ENCODE results near the gene RPS6KA4. TPM values are rescaled to one million over a fixed set of nuclear protein-coding genes. Genes with fewer than 3 reads are reported as not detected.

RPS6KA4 gene
- total and polyA plus RNA-seq, 10 donors = 18.8 to 47.5 (median 37.7) TPM

- Histone ChIP-seq H3K27me3 (replicated peaks in 1 of 7) (no peaks in the 10 kb centered on the region), H3K9me3 (peaks cover 0 to 23% (median 8%) of the 10 kb centered on the region in 8 donors), H3K4me3 (no peak overlapping the region), H3K4me1 (peaks cover 0 to 9% (median 3%) of the 10 kb centered on the region in 6 donors), H3K36me3 (no peaks in the 10 kb centered on the region), H3K27ac (no peak overlapping the region)
- TF ChIP-seq POLR2AphosphoS5 (IDR thresholded peaks at IDR 0.05) (no peak), POLR2A (IDR thresholded peaks at IDR 0.05) (no peak), CTCF (IDR thresholded peaks at IDR 0.05 in 8 of 11, conservative IDR thresholded peaks at IDR 0.05 in 3 of 11) (no peak)
- 91 to 96% (median 94%) methylated on average over 8 to 11 of the region's 11 CpGs for WGBS, 5 donors
- intact Hi-C loops (cut with DNase I; ENCODE audit: low total_unique reads) = no loop called here
- DNase-seq = peak; percentile 56
Measured at GRCh38 chr11:64419257-64419790, 60.4 kb downstream of the RPS6KA4 start.

GRCh38 chr11:64419818-64420485 is 61.0 kb downstream of the RPS6KA4 start:
- intact Hi-C loops (cut with DNase I; ENCODE audit: low total_unique reads) = no loop called here
- peaks cover 0 to 6% (median 2%) of the 10 kb centered on the region in 6 donors for H3K4me1 ChIP-seq
- H3K36me3 ChIP-seq = no peaks in the 10 kb centered on the region
- H3K4me3 ChIP-seq = no peak overlapping the region
- H3K27me3 ChIP-seq (replicated peaks in 1 of 7) = no peaks in the 10 kb centered on the region
- DNase-seq = no peak
- H3K27ac ChIP-seq = no peak overlapping the region
- 84 to 89% (median 87%) methylated on average over 8 of the region's 8 CpGs for WGBS, 5 donors
- TF ChIP-seq CTCF (IDR thresholded peaks at IDR 0.05 in 8 of 11, conservative IDR thresholded peaks at IDR 0.05 in 3 of 11) (no peak), POLR2A (IDR thresholded peaks at IDR 0.05) (no peak), POLR2AphosphoS5 (IDR thresholded peaks at IDR 0.05) (no peak)
- H3K9me3 ChIP-seq = peaks cover 0 to 23% (median 8%) of the 10 kb centered on the region in 8 donors

Small RNA genes lying within 50 kb of the gene (microRNA-seq; reads per million reads assigned to microRNA genes)
- gene MIR1237 = 4.8 to 10.2 (median 9.4) reads per million in 3 donors
- 0.85 to 1.8 (median 1.1) reads per million in 3 donors for gene MIR7155

Small RNA genes lying within 50 kb of the gene (small RNA-seq; reads per million reads assigned to genes)
- 0 to 0.34 (median 0) reads per million in 4 donors for gene MIR1237
- gene MIR7155 = 0 to 0.08 (median 0.03) reads per million in 4 donors

Other genes with a start within 250 kb of the RPS6KA4 start
- gene MACROD1, start 193.0 kb upstream of the RPS6KA4 start, total RNA-seq = 10 to 100 TPM in 1 of 7 donors, 1 to 10 TPM in 6; 5.1 to 10.6 (median 7.3) TPM
- 10 to 100 TPM in 2 of 3 donors, 1 to 10 TPM in 1; 7.0 to 20.3 (median 17.6) TPM for gene MACROD1, start 193.0 kb upstream of the RPS6KA4 start, polyA plus RNA-seq
- gene STIP1, start 173.0 kb upstream of the RPS6KA4 start, total RNA-seq = 100 to 1,000 TPM in 2 of 7 donors, 10 to 100 TPM in 5; 61.2 to 111 (median 88.2) TPM
- 10 to 100 TPM; 30.1 to 68.4 (median 38.8) TPM for gene STIP1, start 173.0 kb upstream of the RPS6KA4 start, polyA plus RNA-seq
- gene FERMT3, start 152.4 kb upstream of the RPS6KA4 start, total RNA-seq = 100 to 1,000 TPM; 129 to 248 (median 178) TPM
- gene FERMT3, start 152.4 kb upstream of the RPS6KA4 start, polyA plus RNA-seq = 100 to 1,000 TPM; 120 to 210 (median 159) TPM
- 10 to 100 TPM; 34.2 to 56.3 (median 40.0) TPM for gene TRPT1, start 133.0 kb upstream of the RPS6KA4 start, total RNA-seq
- 10 to 100 TPM; 57.8 to 74.0 (median 60.8) TPM for gene TRPT1, start 133.0 kb upstream of the RPS6KA4 start, polyA plus RNA-seq
- gene NUDT22, start 132.9 kb upstream of the RPS6KA4 start, total RNA-seq = 10 to 100 TPM; 68.1 to 88.6 (median 78.2) TPM
- gene NUDT22, start 132.9 kb upstream of the RPS6KA4 start, polyA plus RNA-seq = 100 to 1,000 TPM in 1 of 3 donors, 10 to 100 TPM in 2; 61.8 to 109 (median 96.3) TPM
- 10 to 100 TPM; 28.0 to 59.9 (median 49.0) TPM for gene DNAJC4, start 128.6 kb upstream of the RPS6KA4 start, total RNA-seq
- gene DNAJC4, start 128.6 kb upstream of the RPS6KA4 start, polyA plus RNA-seq = 100 to 1,000 TPM in 1 of 3 donors, 10 to 100 TPM in 2; 83.7 to 113 (median 85.8) TPM
- 100 to 1,000 TPM in 1 of 7 donors, 10 to 100 TPM in 6; 38.3 to 103 (median 63.5) TPM for gene VEGFB, start 124.6 kb upstream of the RPS6KA4 start, total RNA-seq
- gene VEGFB, start 124.6 kb upstream of the RPS6KA4 start, polyA plus RNA-seq = 10 to 100 TPM; 81.6 to 96.9 (median 87.1) TPM
- gene FKBP2, start 118.1 kb upstream of the RPS6KA4 start, total RNA-seq = 10 to 100 TPM; 26.9 to 98.3 (median 42.6) TPM
- gene FKBP2, start 118.1 kb upstream of the RPS6KA4 start, polyA plus RNA-seq = 100 to 1,000 TPM in 1 of 3 donors, 10 to 100 TPM in 2; 90.8 to 104 (median 98.4) TPM
- gene PPP1R14B, start 112.2 kb upstream of the RPS6KA4 start, total RNA-seq = 10 to 100 TPM; 47.6 to 93.9 (median 78.3) TPM
- 100 to 1,000 TPM; 139 to 190 (median 168) TPM for gene PPP1R14B, start 112.2 kb upstream of the RPS6KA4 start, polyA plus RNA-seq
- gene PLCB3, start 107.6 kb upstream of the RPS6KA4 start, total RNA-seq = 10 to 100 TPM; 20.7 to 28.3 (median 22.3) TPM
- gene PLCB3, start 107.6 kb upstream of the RPS6KA4 start, polyA plus RNA-seq = 10 to 100 TPM in 1 of 3 donors, 1 to 10 TPM in 2; 3.8 to 11.9 (median 4.4) TPM
- gene BAD, start 74.5 kb upstream of the RPS6KA4 start, total RNA-seq = 10 to 100 TPM; 27.0 to 49.3 (median 33.4) TPM
- 10 to 100 TPM; 53.9 to 67.3 (median 61.4) TPM for gene BAD, start 74.5 kb upstream of the RPS6KA4 start, polyA plus RNA-seq
- 10 to 100 TPM; 21.8 to 37.2 (median 30.2) TPM for gene GPR137, start 73.3 kb upstream of the RPS6KA4 start, total RNA-seq
- gene GPR137, start 73.3 kb upstream of the RPS6KA4 start, polyA plus RNA-seq = 10 to 100 TPM; 13.7 to 22.8 (median 16.7) TPM
- under 1 TPM in 3 of 7 donors, not detected in 4; 0.35 to 0.77 (median 0.44) TPM for gene KCNK4, start 67.9 kb upstream of the RPS6KA4 start, total RNA-seq
- under 1 TPM in 2 of 3 donors, not detected in 1; 0.06 to 0.09 TPM for gene KCNK4, start 67.9 kb upstream of the RPS6KA4 start, polyA plus RNA-seq
- not detected for gene CATSPERZ, start 58.8 kb upstream of the RPS6KA4 start, total RNA-seq
- gene CATSPERZ, start 58.8 kb upstream of the RPS6KA4 start, polyA plus RNA-seq = under 1 TPM in 2 of 3 donors, not detected in 1; 0.09 to 0.48 TPM
- 10 to 100 TPM; 30.2 to 49.3 (median 43.7) TPM for gene ESRRA, start 53.6 kb upstream of the RPS6KA4 start, total RNA-seq
- gene ESRRA, start 53.6 kb upstream of the RPS6KA4 start, polyA plus RNA-seq = 10 to 100 TPM; 24.0 to 56.5 (median 34.7) TPM
- 100 to 1,000 TPM; 138 to 420 (median 158) TPM for gene TRMT112, start 41.6 kb upstream of the RPS6KA4 start, total RNA-seq
- gene TRMT112, start 41.6 kb upstream of the RPS6KA4 start, polyA plus RNA-seq = 100 to 1,000 TPM; 328 to 431 (median 350) TPM
- gene PRDX5, start 41.0 kb upstream of the RPS6KA4 start, total RNA-seq = 100 to 1,000 TPM in 3 of 7 donors, 10 to 100 TPM in 4; 77.0 to 169 (median 95.6) TPM
- gene PRDX5, start 41.0 kb upstream of the RPS6KA4 start, polyA plus RNA-seq = 100 to 1,000 TPM; 181 to 302 (median 237) TPM
- 100 to 1,000 TPM in 3 of 7 donors, 10 to 100 TPM in 4; 64.3 to 128 (median 86.6) TPM for gene CCDC88B, start 19.0 kb upstream of the RPS6KA4 start, total RNA-seq
- gene CCDC88B, start 19.0 kb upstream of the RPS6KA4 start, polyA plus RNA-seq = 100 to 1,000 TPM; 225 to 638 (median 623) TPM
- 1 to 10 TPM in 1 of 7 donors, under 1 TPM in 4, not detected in 2; 0.27 to 1.5 (median 0.72) TPM for gene SLC22A11, start 196.8 kb downstream of the RPS6KA4 start, total RNA-seq
- under 1 TPM; 0.04 to 0.17 (median 0.16) TPM for gene SLC22A11, start 196.8 kb downstream of the RPS6KA4 start, polyA plus RNA-seq
- gene SLC22A12, start 232.1 kb downstream of the RPS6KA4 start, total RNA-seq = not detected
- gene SLC22A12, start 232.1 kb downstream of the RPS6KA4 start, polyA plus RNA-seq = not detected